ENCODE data around the gene NPIPA5. TPM values are rescaled to one million over a fixed set of nuclear protein-coding genes. Genes with fewer than 3 reads are reported as not detected.
"Not testable (repeated sequence)": the region's sequence is repeated elsewhere in the genome, so short reads cannot be mapped to it uniquely, and the experiment has no call there.

The NPIPA5 gene
- polyA plus RNA-seq, 10 donors = 1.1 to 30.8 (median 14.7) TPM

GRCh38 chr16:15393025-15393424 lies 14.9 kb upstream of the NPIPA5 start:
- not testable (repeated sequence) for DNase-seq

GRCh38 chr16:15389916-15390315 lies 11.8 kb upstream of the NPIPA5 start:
- not testable (repeated sequence) for DNase-seq

GRCh38 chr16:15388060-15388459 lies 10.0 kb upstream of the NPIPA5 start:
- DNase-seq = not testable (repeated sequence)

GRCh38 chr16:15382810-15383209 lies 4.7 kb upstream of the NPIPA5 start:
- DNase-seq = not testable (repeated sequence)

DNA sequence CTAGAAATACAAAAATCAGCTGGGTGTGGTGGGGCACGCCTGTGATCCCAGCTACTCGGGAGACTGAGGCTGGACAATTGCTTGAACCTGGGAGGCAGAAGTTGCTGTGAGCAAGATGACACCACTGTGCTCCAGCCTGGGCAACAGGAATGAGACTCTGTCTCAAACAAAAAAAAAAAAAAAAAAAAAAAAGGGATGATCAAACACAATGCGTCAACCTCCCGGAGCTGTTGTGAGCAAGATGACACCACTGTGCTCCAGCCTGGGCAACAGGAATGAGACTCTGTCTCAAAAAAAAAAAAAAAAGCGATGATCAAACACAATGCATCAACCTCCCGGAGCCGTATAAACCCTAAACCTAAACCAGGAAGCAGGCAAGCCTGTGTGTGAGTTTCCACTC lies 20.6 kb downstream of the NPIPA5 start:
- not testable (repeated sequence) for DNase-seq

DNA sequence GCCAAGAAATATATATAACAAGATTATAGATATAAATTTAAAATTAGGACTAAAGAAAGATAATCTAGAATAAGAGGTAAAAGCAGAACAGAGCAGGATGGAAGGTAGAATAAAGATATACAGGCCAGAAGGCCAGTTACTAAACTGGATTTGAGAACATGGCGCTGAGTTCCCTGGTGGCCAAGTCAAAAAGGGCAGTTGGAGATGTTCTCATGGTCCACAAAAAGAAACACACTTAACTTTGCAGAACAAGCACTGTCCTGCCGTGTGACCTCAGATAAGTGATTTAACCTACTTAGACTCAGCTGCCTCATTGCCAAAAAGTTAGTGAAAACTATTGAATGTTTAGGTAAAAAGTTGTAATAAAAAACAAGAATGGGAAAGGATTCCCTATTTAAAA lies 23.2 kb downstream of the NPIPA5 start:
- DNase-seq = not testable (repeated sequence)

DNA sequence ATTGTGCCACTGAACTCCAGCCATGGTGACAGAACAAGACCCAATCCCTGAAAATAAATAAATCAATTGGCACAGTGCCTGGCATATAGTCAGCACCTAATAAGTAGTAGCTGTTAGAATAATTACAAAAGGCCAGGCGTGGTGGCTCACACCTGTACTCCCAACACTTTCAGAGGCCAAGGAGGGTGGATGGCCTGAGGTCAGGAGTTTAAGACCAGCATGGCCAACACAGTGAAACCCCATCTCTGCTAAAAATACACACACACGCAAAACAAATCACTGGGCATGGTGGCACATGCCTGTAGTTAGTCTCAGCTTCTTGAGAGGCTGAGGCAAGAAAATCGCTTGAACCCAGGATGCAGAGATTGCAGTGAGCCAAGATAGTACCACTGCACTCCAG lies 25.2 kb downstream of the NPIPA5 start:
- not testable (repeated sequence) for DNase-seq

GRCh38 chr16:15351745-15352144 lies 26.3 kb downstream of the NPIPA5 start:
- DNase-seq = not testable (repeated sequence)

DNA sequence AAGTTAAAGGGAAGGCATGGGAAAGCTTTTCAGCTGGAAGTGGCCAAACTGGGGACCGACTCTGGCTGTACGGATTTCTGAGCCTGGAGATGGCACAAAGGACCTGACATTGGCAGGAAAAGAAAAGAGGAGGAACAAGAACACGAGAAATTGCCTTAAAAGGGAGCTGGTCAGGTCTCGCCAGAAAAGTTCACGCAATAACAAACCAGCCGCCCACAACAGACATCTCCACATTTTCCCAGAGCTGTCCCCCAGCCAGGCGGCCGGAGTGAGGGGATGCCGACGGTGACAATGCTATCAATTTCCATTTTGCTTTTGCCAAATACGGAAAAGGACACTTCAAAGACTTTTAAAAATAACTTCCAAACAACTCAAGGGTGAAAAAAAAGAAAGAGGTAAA lies 26.8 kb downstream of the NPIPA5 start:
- not testable (repeated sequence) for DNase-seq

- not testable (repeated sequence) for DNase-seq
These were observed 29.4 kb downstream of the NPIPA5 start for GRCh38 chr16:15348721-15349120.

DNA sequence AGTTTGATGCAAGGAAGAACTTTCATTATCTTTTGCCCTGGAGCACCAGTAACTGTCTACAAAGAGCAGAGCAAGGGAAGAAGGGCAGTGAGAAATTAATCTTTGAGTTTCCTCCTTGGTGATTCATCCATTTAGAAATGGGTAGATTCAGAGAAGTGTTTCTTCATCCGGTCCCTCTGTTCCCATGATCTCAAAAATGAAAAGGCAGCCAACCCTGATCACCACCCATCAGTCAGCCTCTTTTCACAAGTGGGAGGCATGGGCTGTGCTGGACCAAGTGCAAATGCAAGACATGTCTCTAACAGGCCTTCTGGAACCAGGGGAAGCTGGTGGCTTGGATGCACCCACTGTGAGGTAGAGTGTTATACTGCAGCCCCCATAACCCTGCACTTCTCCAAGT lies 35.8 kb downstream of the NPIPA5 start:
- DNase-seq = not testable (repeated sequence)

- DNase-seq = not testable (repeated sequence)
These were observed 39.1 kb downstream of the NPIPA5 start for GRCh38 chr16:15338986-15339385.

DNA sequence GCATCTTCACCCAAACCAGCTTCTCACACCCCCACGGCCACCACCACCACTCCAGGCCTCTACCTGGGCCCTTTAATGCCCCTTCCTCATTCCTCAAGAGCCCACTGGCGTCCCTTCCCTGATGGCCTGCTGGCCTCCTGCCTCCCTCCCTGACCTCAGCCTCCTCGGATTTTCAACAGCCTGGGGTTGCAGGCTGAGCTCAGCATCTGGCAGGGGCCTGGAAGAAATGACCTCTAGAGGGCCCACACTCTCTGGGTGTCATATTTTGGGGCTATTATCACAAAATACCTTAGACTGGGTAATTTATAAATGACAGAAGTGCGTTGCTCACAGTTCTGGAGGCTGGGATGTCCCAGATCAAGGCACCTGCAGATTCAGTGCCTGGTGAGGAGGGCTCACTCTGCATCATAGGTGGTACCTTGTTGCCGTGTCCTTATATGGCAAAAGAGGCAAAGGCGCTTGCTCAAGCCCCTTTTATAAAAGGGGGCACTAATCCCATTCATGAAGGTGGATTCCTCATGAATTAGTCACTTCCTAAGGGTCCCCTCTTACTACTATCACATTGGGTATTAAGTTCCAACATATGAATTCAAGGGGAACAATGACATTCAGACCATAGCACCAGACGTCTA lies 40.0 kb downstream of the NPIPA5 start:
- DNase-seq = not testable (repeated sequence)

- DNase-seq = not testable (repeated sequence)
These were observed 42.5 kb downstream of the NPIPA5 start for GRCh38 chr16:15335609-15336008.

DNA sequence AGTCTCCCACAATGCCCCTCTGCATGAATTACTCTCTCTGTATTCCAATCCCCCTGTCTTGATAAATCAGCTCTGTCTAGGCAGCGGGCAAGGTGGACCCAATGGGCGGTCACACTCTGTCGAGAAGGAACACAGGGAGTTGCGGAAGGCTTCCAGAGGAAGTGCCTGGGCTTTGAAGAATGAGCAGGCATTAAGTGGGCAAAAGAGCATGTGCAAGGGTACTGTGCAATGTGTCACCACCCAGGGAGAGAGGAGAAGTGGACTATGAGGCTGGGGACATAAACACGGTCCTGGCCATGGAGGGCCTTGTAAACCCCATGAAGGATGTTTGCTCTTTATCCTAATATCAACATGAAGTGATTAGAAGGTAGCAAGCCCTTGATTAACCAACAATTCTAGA lies 44.1 kb downstream of the NPIPA5 start:
- DNase-seq = not testable (repeated sequence)

GRCh38 chr16:15330978-15331377 lies 47.1 kb downstream of the NPIPA5 start:
- not testable (repeated sequence) for DNase-seq

DNA sequence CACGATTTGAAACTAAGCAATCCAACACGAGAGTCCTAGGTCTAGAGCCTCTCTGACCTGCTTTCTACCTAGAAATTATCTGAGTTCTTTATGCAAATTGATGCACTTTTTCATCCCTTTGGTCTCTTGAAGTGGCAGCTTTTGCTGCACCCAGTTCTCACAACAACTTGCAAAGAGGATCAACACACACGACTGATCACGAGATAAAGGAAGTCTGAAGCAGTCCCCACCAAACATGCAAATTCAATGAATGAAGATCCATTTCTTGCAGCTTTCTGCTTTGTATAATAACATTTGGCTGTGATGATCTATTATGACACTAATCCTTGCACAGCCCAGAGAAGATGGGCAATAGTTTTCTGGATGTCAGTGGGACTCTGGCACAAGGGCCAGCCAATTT lies 53.1 kb downstream of the NPIPA5 start:
- not testable (repeated sequence) for DNase-seq

GRCh38 chr16:15323373-15323772 lies 54.7 kb downstream of the NPIPA5 start:
- not testable (repeated sequence) for DNase-seq

DNA sequence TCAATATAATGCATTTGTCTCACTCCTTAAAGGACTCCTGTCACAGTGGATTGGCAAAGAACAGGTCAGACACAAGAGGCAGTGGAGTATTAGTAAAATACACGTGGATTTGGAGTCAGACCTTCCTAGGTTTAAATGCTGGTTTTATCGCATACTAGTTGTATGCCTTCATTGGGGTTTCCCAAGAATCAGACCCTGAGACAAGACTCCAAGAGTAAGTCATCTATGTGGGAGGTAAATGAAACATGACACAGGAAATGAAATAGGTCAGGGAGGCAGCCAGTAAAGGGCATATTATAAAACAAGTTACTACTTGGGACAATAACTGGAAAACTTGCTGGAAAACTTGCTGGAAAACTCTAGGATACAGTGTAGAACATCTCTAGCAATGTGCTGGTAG lies 56.9 kb downstream of the NPIPA5 start:
- DNase-seq = not testable (repeated sequence)

GRCh38 chr16:15314562-15314961 lies 63.5 kb downstream of the NPIPA5 start:
- DNase-seq = not testable (repeated sequence)

Data from muscle of back (tissue), 11 donors.